ENCODE data around the gene SERPINA12. TPM values are rescaled to one million over a fixed set of nuclear protein-coding genes. Genes with fewer than 3 reads are reported as not detected.

SERPINA12 gene
- total RNA-seq, 1 donor from 2014 or later, result not detected

- no peak for TF ChIP-seq CTCF (IDR thresholded peaks at IDR 0.05; ENCODE audit: partially characterized antibody, unreplicated experiment)
- Mint-ChIP-seq H3K4me1 (ENCODE audit: low read depth, unreplicated experiment) (no peaks in the 10 kb centered on the region), H3K27ac (ENCODE audit: unreplicated experiment) (no peak overlapping the region), H3K9me3 (ENCODE audit: unreplicated experiment) (no peaks in the 10 kb centered on the region), H3K36me3 (ENCODE audit: unreplicated experiment) (no peaks in the 10 kb centered on the region), H3K27me3 (ENCODE audit: unreplicated experiment) (peaks cover 3% of the 10 kb centered on the region), H3K4me3 (ENCODE audit: unreplicated experiment) (no peak overlapping the region)
- DNase-seq, result no peak
Observed at GRCh38 chr14:94473666-94474410, 35.4 kb downstream of the SERPINA12 start.

- DNase-seq, result no peak
- H3K4me1 Mint-ChIP-seq (ENCODE audit: low read depth, unreplicated experiment), result no peaks in the 10 kb centered on the region
- H3K36me3 Mint-ChIP-seq (ENCODE audit: unreplicated experiment), result no peaks in the 10 kb centered on the region
- H3K27me3 Mint-ChIP-seq (ENCODE audit: unreplicated experiment), result peaks cover 5% of the 10 kb centered on the region
- no peak for TF ChIP-seq CTCF (IDR thresholded peaks at IDR 0.05; ENCODE audit: partially characterized antibody, unreplicated experiment)
- H3K9me3 Mint-ChIP-seq (ENCODE audit: unreplicated experiment), result no peaks in the 10 kb centered on the region
- H3K4me3 Mint-ChIP-seq (ENCODE audit: unreplicated experiment), result no peak overlapping the region
- no peak overlapping the region for H3K27ac Mint-ChIP-seq (ENCODE audit: unreplicated experiment)
Observed at GRCh38 chr14:94472842-94473241, 36.4 kb downstream of the SERPINA12 start.

- H3K4me1 Mint-ChIP-seq (ENCODE audit: low read depth, unreplicated experiment), result no peaks in the 10 kb centered on the region
- peaks cover 7% of the 10 kb centered on the region for H3K27me3 Mint-ChIP-seq (ENCODE audit: unreplicated experiment)
- H3K4me3 Mint-ChIP-seq (ENCODE audit: unreplicated experiment), result no peak overlapping the region
- H3K36me3 Mint-ChIP-seq (ENCODE audit: unreplicated experiment), result peaks cover 5% of the 10 kb centered on the region
- DNase-seq, result no peak
- no peak overlapping the region for H3K27ac Mint-ChIP-seq (ENCODE audit: unreplicated experiment)
- peaks cover 3% of the 10 kb centered on the region for H3K9me3 Mint-ChIP-seq (ENCODE audit: unreplicated experiment)
- TF ChIP-seq CTCF (IDR thresholded peaks at IDR 0.05; ENCODE audit: partially characterized antibody, unreplicated experiment), result no peak
Observed at GRCh38 chr14:94471045-94471444, 38.2 kb downstream of the SERPINA12 start.

- Mint-ChIP-seq H3K4me1 (ENCODE audit: low read depth, unreplicated experiment) (no peaks in the 10 kb centered on the region), H3K9me3 (ENCODE audit: unreplicated experiment) (peaks cover 5% of the 10 kb centered on the region), H3K27ac (ENCODE audit: unreplicated experiment) (no peak overlapping the region), H3K4me3 (ENCODE audit: unreplicated experiment) (no peak overlapping the region), H3K36me3 (ENCODE audit: unreplicated experiment) (peaks cover 8% of the 10 kb centered on the region), H3K27me3 (ENCODE audit: unreplicated experiment) (peaks cover 7% of the 10 kb centered on the region)
- no peak for TF ChIP-seq CTCF (IDR thresholded peaks at IDR 0.05; ENCODE audit: partially characterized antibody, unreplicated experiment)
- DNase-seq, result no peak
Observed at GRCh38 chr14:94470311-94470710, 39.0 kb downstream of the SERPINA12 start.

GRCh38 chr14:94469261-94469660 is 40.0 kb downstream of the SERPINA12 start:
- no peak for DNase-seq
- Mint-ChIP-seq H3K9me3 (ENCODE audit: unreplicated experiment) (peaks cover 9% of the 10 kb centered on the region), H3K36me3 (ENCODE audit: unreplicated experiment) (peaks cover 8% of the 10 kb centered on the region), H3K27me3 (ENCODE audit: unreplicated experiment) (peaks cover 8% of the 10 kb centered on the region), H3K4me3 (ENCODE audit: unreplicated experiment) (no peak overlapping the region), H3K4me1 (ENCODE audit: low read depth, unreplicated experiment) (no peaks in the 10 kb centered on the region), H3K27ac (ENCODE audit: unreplicated experiment) (no peak overlapping the region)
- TF ChIP-seq CTCF (IDR thresholded peaks at IDR 0.05; ENCODE audit: partially characterized antibody, unreplicated experiment), result no peak

Data from glutamatergic neuron (in vitro differentiated cells).